Astrocyte of the cerebellum (primary cell): ENCODE measurements around the gene DNAJC1.

Source experiments
- DNase-seq: peaks from one replicate; pipeline ENCODE4 v3.0.0-alpha.2; 2011; ENCODE audit warnings: low read depth
- H3K4me3 ChIP-seq: 2 replicates; pipeline ENCODE4 v1.5.1; 2011; ENCODE audit warnings: mild to moderate bottlenecking, low read depth, low read length, moderate library complexity
- CTCF ChIP-seq: IDR thresholded peaks from 2 replicates; pipeline ENCODE4 v1.5.1; 2012; ENCODE audit warnings: low read length, low read depth, moderate library complexity, mild to moderate bottlenecking; ENCODE audit errors: missing control alignments
- in situ Hi-C: cut with HindIII; loops from 2 replicates; pipeline ENCODE4 v1.10.0; 2017; ENCODE audit warnings: low sequenced_read_pairs

DNAJC1 gene

DNA sequence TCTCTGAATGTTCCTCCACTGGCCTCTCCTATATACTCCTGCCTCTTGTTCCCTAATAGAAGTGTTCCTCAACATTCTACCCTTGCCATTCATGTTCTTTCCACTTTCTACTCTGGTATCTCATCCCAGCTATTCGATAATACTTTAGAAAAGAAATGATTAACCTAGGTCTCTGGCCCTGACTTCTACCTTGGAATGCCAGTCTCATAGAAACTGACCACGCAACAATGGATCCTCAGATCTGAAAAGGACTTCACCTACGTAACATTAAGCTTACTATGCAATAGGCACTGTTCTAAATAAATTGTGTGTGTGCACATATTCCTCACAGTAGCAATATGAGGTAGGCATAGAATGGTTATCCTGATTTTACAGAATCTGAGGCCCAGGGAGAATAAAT lies 234.5 kb downstream of the DNAJC1 start:
- no peak overlapping the region for H3K4me3 ChIP-seq
- TF ChIP-seq CTCF: no peak
- DNase-seq: no peak
- in situ Hi-C loops: no loop called here

DNA sequence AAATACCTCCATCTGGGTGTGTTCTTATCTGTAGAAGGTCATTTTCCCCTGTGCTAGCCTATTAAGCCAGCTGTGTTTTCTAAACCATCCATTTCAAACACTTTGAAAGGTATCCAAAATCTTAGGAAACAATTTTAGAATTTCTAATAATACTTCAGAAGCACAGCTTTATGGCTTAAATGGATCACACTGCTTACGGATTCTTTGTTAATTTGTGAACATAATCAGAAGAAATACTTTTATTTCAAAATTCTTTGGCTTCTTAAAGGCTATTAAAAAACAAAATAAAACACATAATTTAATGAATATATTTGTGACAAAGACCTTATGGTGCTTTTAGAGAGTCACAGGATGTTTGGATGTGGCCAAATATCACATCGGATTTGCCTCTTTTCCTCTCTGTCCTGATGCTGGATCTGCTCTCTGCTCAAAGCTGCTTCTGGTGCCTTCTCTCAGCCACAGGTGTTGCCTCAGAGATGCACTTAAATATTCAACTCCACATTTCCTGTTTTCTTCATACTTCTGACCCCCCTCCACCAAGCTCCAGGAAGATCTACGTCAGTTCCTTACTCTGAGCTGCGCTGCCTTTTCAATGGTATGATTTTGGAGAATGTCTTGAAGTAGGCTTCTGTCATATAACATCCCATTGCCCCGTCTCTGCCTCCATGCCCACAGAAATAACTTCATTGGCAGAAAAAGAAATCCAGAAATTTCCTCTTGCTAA lies 238.9 kb downstream of the DNAJC1 start:
- no peak overlapping the region for H3K4me3 ChIP-seq
- in situ Hi-C loops: no loop called here
- no peak for TF ChIP-seq CTCF
- no peak for DNase-seq

GRCh38 chr10:21760332-21760731 lies 243.2 kb downstream of the DNAJC1 start:
- no peak overlapping the region for H3K4me3 ChIP-seq
- in situ Hi-C loops: no loop called here
- TF ChIP-seq CTCF: no peak
- DNase-seq: no peak

GRCh38 chr10:21759232-21759631 lies 244.3 kb downstream of the DNAJC1 start:
- H3K4me3 ChIP-seq: no peak overlapping the region
- no peak for TF ChIP-seq CTCF
- in situ Hi-C loops: no loop called here
- DNase-seq: no peak

GRCh38 chr10:21758696-21759095 lies 244.8 kb downstream of the DNAJC1 start:
- DNase-seq: no peak
- in situ Hi-C loops: no loop called here
- no peak for TF ChIP-seq CTCF
- no peak overlapping the region for H3K4me3 ChIP-seq

GRCh38 chr10:21758239-21758638 lies 245.3 kb downstream of the DNAJC1 start:
- TF ChIP-seq CTCF: no peak
- no peak for DNase-seq
- in situ Hi-C loops: no loop called here
- H3K4me3 ChIP-seq: no peak overlapping the region
